ENCODE measurements around the gene IL12RB2. TPM values are rescaled to one million over a fixed set of nuclear protein-coding genes. Genes with fewer than 3 reads are reported as not detected.
"Not testable (repeated sequence)": the region's sequence is repeated elsewhere in the genome, so short reads cannot be mapped to it uniquely, and the experiment has no call there.

IL12RB2 gene
- total RNA-seq, 1 donor from 2014 or later, result 27.2 TPM

DNA sequence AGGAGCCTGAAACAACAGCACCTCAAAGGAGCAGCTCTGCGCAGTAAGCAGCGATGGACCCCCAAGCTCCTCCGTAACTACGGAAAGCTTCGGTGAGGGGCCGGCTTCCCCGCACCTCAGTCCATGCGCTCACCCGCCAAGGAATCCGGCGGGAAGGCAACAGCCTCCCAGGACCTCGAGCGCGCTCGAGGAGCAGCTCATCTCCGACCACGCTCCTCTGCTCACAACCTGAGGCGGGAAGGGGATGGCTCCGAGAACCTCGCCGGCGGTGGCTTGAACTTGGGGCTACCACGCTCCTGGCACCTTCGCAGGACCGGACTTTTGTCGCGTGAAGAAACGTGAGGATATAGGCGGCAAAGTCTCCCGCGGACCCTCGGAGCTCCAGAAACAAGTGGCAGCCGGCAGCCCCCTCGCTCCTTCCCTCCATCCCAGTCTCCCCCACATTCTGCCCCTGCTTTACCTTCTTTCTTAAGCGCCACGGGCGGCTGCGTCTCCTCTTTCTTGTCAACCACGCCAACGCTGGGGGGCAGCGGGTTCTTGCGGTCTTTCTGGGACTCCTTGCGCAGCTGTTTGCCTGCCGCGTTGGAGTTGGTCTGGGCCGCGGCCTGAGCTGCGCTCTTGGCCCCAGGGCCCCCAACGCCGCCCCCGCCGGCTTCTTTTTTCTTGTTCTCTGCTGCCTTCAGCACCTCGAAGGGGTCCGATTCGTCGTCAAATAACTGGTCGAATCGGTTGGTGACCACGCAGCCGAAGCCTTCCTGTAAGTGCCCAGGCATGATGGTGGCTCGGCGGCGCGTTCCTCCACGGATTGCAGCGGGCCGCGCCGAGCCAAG lies 122.1 kb downstream of the IL12RB2 start:
- intact Hi-C loops (cut with micrococcal nuclease), result loop anchor here (1.0 to 10.0 kb wide), 11 partner anchors 15 to 1617 kb away; partner anchors contain the start of genes DNAI4, IL12RB2, MIER1 and SLC35D1

GRCh38 chr1:67430358-67431155 lies 122.9 kb downstream of the IL12RB2 start, which contains the start of gene SERBP1:
SERBP1 (minus strand) TSS chr1:67430402; CDS start chr1:67430300, 102 bp downstream.
- intact Hi-C loops (cut with micrococcal nuclease), result loop anchor here (1.0 to 10.0 kb wide), 10 partner anchors 70 to 666 kb away; partner anchors contain the start of genes DNAI4, IL12RB2, MIER1 and SLC35D1

DNA sequence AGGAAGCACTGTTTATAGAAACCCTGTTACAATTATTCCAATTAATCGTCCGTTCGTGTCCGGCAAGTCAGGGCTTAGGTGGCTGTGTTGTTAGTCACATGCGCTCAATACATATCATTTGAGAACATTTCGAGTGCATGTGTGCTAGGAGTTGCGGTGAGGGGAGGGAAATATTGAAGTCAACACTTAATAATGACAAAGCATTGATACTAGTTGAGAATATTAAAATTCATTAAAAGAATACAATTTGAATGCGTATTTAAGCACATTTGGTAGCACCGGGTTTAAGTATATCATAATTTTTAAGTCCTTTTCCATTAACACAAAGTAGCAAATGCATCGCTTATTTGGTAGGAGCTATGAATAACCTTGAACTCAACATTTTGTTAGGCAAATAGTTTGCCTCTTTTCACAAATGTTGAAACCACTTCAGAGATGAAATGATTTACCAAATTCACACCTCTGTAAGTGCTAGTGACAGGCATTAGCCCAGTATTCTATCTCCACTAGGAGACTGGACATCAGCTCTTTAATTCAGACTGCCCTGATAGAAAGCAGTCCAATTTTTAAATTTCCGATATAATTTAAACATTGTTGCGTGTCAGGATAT lies 123.6 kb downstream of the IL12RB2 start:
- intact Hi-C loops (cut with micrococcal nuclease), result loop anchor here (1.0 to 10.0 kb wide), 5 partner anchors 69 to 666 kb away; partner anchors contain the start of gene IL12RB2

DNA sequence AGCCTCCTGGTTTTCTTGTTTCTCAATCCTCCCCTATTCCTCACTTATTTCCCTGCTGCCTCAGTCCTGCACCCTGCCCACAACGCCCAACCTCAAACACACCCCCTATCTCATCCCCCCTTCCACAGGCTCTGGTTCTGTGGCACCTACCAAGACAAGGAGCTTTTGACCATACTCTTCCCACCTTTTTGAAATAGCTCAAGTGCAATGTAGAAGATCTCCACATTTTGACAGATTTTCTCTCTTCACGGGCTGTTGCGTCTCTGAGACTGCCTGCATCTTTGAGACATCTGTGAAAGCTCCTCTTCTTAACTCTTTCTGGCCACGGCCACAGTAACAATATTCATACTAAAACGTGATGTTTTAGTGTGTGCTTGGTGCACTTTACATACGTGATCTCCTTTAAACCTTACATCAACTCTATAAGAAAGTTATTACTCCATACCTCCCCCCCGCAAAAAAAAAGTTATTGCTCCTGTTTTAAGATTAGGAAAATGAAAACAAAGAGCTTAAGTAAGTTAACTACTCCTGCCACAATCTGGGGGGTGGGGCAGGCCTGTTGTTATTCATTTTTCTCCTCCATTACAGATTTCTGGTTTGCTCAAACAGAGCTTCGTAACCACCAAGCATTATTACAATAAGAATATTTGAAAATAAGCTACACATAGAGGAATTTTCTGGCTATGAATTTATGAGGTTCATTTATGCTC lies 124.4 kb downstream of the IL12RB2 start:
- intact Hi-C loops (cut with micrococcal nuclease), result loop anchor here (1.0 to 10.0 kb wide), 5 partner anchors 68 to 667 kb away; partner anchors contain the start of gene IL12RB2

DNA sequence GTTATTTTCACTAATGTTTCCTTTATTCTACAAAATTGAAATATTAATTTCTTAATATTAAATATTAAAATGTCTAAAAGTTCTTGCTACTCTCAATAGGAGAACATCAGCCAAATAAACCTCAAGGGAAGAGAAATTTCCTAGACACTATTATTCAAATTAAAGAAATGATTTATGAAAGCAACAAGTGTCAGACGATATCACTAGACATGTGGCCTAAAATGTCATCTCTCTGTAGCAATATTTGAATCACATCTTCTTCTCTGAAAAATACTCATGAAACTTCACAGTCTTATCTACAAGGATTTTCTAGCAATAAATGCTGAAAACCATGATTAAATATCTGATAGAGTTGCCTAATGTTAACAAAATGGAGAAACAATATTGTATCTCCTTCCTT lies 125.1 kb downstream of the IL12RB2 start:
- intact Hi-C loops (cut with micrococcal nuclease), result loop anchor here (10.0 kb wide), 2 partner anchors 448 to 668 kb away; no protein-coding TSS in a partner anchor

- intact Hi-C loops (cut with micrococcal nuclease), result loop anchor here (10.0 kb wide), 2 partner anchors 449 to 669 kb away; no protein-coding TSS in a partner anchor
Measured at GRCh38 chr1:67433837-67434236, 126.2 kb downstream of the IL12RB2 start.

GRCh38 chr1:67434491-67434890 lies 126.8 kb downstream of the IL12RB2 start:
- intact Hi-C loops (cut with micrococcal nuclease), result loop anchor here (10.0 kb wide), 2 partner anchors 450 to 670 kb away; no protein-coding TSS in a partner anchor

DNA sequence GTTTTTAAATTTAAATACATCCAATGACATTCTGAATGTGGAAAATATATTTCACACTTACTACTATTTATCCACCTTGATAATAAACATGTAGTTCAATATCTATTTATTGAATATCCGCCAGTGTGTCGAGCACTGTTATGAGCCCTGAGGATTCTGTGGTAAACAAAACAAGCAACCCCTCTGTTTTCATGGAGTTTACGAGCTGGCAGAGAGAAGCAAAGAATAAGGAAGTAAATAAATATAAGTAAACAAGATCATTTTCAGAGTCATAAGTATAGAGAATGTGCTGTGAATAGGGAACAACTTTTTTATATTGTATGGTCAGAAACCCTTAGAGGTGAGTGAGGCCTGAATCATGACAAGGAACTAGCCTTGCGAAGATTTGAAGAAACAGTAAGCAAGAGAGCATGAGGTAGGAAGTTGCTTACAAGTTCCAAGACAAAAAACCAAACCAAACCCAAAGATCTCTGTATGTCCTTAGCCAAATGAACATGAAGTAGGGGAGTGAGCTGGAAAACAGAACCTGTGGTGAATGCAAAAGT lies 128.9 kb downstream of the IL12RB2 start:
- intact Hi-C loops (cut with micrococcal nuclease), result loop anchor here (10.0 kb wide), 2 partner anchors 452 to 672 kb away; no protein-coding TSS in a partner anchor

- intact Hi-C loops (cut with micrococcal nuclease), result loop anchor here (10.0 kb wide), 2 partner anchors 453 to 673 kb away; no protein-coding TSS in a partner anchor
Measured at GRCh38 chr1:67437961-67438360, 130.3 kb downstream of the IL12RB2 start.

DNA sequence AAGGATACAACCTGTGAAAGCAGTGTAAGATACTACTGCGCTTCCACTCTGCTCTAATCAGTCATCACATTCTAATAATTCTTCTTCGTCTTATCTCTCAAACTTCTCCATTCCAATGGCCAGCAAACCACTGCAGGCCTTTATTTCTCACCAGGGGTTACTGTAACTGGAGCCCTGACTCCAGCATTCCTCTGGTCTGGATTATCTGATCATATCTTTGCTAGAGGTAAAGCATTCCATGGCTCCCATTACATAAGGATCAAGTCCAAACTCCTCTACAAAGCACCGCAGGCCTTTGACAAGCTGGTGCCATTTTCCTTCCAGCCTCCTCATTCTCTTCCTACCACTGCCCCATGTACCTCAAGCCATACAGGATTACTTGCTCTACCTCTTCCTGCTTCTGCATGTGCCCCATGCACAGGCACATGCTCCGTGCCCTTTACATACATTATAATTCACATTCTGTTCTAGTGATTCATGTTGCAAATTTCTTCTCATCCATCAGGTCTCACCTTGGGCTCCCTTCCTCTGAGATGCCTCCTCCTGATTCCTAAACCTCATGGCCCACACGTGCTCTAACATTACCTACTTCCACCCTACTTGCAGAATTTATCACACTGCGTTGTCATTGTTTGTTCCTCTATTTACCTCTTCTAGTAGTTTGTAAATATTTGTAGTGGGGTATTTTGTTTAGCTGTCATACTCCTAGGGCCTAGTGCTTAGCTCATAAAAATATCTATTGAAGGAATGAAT lies 131.8 kb downstream of the IL12RB2 start:
- intact Hi-C loops (cut with micrococcal nuclease), result loop anchor here (10.0 kb wide), 2 partner anchors 455 to 675 kb away; no protein-coding TSS in a partner anchor

- intact Hi-C loops (cut with micrococcal nuclease), result no loop called here
Measured at GRCh38 chr1:67440339-67440738, 132.7 kb downstream of the IL12RB2 start.

GRCh38 chr1:67441183-67441582 lies 133.5 kb downstream of the IL12RB2 start:
- intact Hi-C loops (cut with micrococcal nuclease), result no loop called here

DNA sequence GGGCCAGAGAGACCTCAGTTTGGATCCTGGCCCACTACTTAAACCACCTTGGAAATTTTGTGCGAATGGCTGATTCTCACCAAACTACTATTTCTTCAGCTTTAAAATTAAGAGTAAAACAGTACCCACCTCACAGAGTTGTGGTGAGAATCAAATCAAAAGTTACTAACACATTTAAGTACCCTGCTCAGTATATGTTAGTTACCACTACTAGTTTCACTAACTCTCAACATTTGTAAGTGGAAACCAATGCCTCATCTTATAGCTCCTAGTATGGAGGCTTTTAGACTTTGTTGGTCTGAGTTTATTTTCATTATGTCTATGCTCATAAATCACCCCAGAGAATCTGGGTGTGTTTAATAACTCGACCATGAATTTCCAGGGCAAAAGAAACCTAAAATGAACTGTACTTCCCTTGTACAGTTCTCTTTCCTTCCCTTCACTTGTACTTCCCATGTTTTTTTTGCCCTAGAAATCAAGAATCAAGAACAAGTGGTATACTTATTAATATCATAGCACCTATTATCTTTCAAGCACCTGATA lies 134.1 kb downstream of the IL12RB2 start:
- intact Hi-C loops (cut with micrococcal nuclease), result no loop called here

DNA sequence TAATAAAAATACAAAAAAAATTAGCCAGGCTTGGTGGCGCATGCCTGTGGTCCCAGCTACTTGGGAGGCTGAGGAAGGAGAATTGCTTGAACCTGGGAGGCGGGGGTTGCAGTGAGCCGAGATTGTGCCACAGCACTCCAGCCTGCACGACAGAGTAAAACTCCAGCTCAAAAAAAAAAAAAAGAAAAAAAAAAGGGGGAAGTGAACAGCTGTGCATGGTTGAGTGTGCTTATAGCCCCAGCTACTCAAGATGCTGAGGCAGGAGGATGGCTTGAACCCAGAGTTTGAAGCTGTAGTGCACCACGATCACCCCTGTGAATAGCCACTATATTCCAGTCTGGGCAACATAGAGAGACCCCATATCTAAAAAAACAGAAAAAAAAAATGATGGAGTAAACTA lies 138.3 kb downstream of the IL12RB2 start:
- intact Hi-C loops (cut with micrococcal nuclease), result not testable (repeated sequence)

Other genes with a start within 250 kb of the IL12RB2 start
- not detected in 2 replicates for gene C1orf141, start 172.9 kb upstream of the IL12RB2 start, total RNA-seq
- gene IL23R, start 141.4 kb upstream of the IL12RB2 start, total RNA-seq, result 0.23 TPM in 2 replicates
- gene SERBP1, start 122.5 kb downstream of the IL12RB2 start, total RNA-seq, result 285 and 291 TPM in 2 replicates

All from T-helper 2 cell treated with Interferon-gamma antibody and Interleukin-4, amounts not matched to agents 100 ng/mL and 5 ng/mL, for 36 hours (primary cell).